HG03571 (cell line): ENCODE results near the gene RAB7A.
"Not testable (repeated sequence)": the region's sequence is repeated elsewhere in the genome, so short reads cannot be mapped to it uniquely, and the experiment has no call there.

ENCODE experiments used
- ATAC-seq: cut with Tn5 transposase; IDR thresholded peaks from one replicate; pipeline ENCODE4 v1.9.1; 2021; ENCODE audit not compliant: unreplicated experiment

Gene RAB7A

DNA sequence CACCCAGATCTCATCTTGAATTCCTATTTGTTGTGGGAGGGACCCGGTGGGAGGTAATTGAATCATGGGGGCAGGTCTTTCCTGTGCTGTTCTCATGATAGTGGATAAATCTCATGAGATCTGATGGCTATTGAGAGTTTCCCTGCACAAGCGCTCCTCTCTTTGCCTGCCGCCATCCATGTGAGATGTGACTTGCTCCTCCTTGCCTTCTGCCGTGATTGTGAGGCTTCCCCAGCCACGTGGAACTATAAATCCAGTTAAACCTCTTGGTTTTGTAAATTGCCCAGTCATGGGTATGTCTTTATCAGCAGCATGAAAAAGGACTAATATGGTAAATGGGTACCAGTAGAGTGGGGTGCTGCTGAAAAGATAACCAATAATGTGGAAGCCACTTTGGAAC lies 23.6 kb downstream of the RAB7A start:
- ATAC-seq: not testable (repeated sequence)

DNA sequence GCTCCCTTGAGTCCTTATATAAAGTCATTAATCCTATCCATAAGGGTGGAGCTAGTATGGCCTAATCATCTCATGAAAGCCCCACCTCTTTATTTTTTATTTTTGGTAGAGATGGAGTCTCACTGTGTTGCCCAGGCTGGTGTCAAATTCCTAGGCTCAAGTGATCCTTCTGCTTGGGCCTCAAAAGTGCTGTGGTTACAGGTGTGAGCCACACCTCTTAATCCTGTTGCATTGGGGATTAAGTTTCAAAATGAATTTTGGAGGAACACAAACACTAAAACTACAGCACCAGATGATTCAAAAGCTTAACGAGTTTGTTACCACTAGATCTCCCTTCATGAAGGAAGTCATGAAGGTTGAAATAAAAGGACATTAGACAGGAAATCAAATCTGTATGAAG lies 27.7 kb downstream of the RAB7A start:
- ATAC-seq: no peak

DNA sequence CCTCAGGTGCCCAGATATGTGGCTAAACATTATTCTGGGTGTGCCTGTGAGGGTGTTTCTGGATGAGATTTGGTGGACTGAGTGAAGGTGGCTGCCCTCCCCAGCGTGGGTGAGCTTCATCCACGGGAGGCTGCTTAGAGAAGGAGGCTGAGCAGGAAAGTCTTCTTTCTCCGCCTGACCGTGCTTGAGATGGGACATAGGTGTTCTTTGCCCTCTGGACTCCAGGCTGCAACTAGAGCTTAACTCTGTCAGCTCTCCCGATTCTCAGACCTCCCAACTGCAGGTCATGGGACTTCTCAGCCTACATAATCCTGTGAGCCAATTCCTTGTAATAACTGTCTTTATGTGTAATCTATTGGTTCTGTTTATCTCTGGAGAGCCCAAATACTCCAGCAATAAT lies 34.1 kb downstream of the RAB7A start:
- ATAC-seq: no peak

DNA sequence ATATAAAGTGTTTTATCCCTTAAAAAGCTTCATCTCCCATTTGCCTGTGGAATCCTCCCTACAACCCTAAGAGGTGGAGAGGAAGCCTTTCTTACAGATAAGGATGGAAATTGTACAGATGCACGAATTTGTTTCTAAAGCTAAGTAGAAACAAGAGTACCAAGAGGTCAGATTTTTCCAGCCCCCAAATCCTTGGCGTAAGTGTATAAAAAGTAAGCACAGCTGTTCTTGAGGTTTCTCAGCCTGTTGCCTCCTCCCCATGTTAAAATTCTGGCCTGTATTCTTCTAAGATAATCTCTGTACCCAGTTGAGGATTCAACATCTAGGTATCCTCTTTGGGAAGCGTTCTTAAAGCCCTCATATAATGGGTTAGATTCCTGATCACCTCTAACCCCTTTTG lies 34.9 kb downstream of the RAB7A start:
- ATAC-seq: no peak

DNA sequence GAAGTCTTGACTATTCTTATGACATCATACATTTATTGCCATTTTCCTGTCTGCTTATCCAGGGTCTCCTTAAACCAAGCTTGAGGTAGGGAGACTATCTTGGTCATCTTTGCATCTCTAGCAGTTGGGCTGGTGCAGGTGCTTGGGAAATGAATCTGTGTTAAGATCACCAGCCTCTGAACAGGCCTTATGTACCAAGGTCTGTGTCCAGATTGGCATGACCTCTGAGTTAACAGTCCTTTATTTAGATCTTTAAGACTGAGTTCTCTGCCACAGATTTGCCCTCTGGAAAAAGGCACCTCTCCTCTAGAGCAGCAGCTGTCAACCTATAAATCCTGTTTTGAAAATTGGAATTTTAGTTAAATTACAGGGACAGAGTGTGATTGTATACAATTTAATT lies 35.4 kb downstream of the RAB7A start:
- no peak for ATAC-seq

DNA sequence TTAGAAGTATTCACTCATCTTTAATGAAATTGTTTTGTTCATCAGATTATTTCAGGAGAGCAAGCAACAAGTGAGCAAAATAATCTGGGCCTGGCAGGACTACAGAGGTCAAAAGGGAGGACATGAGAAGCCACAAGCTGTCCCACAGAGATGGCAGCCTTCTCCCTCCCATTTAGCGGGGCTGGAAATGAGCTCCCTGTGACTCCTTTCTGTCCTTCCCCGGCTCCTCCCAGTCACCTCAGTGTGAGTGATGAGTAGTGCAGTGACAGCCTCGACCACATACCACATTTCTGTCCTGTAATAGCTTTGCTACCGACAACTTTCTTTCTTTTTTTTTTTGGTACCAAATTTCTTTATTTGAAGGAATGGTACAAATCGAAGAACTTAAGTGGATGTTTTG lies 38.0 kb downstream of the RAB7A start:
- no peak for ATAC-seq

DNA sequence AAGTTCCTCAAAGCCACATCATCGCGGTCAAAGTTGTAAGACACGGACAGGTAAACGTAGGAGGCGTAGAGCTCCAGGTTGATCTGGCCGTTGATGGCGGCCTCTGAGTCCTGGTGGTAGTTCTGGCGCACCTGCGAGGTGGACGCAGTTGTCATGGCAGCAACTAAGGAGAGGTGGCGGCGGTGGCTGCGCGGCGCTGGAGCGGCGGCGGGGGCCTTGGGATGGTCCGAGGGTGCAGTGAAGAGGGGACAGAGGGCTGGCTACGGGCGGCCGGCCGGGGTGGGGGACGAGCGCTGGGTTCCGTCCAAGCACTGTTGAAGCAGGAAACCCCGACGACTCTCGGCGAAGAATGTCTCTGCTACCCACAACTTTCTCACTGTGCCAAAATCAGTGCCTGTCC lies 38.9 kb downstream of the RAB7A start:
- no peak for ATAC-seq

DNA sequence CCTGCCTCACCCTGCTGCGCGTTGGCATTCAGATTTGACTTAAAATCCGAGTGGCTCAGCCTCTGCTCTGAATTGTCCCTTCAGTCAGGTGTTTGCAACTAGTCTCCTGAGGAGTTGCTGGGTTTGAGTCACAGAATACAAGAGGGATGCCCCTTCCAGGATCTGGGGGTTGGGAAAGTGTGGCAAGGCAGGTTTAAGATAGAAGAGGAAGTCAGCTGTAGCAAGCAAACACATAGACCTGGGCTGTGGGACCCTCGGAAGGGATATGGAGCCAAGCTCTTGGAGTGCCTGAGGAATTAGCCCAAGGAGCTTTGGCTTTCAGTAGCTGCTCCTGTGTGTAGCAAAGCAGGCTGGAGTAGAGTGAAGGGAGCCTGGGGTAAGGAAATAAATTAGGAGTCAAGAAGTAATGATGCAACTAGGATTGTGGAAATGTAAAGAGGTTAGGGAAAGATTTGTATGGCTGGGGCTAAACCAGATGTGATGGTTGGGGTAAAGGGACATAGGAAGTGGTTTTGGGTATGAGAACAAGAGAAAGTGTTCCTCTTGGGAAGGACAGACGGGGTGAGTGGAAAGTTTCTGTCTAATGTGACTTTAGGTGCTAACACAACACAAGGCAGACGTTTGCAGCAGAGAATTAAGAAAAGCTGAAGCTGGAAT lies 41.2 kb downstream of the RAB7A start:
- no peak for ATAC-seq

DNA sequence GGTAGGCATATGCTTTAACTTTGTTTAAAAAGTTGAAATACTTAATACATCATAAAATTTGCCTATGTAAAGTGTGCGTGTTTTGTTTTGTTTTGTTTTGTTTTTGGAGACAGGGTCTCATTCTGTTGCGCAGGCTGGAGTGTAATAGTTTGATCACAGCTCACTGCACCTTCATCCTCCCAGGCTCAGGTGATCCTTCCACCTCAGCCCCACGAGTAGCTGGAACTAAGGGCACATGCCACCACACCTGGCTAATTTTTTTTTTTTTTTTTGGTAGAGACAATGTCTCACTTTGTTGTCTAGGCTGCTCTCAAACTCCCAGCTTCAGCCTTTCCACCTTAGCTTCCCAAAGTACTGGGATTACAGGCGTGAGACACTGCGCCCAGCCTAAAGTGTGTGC lies 42.5 kb downstream of the RAB7A start:
- ATAC-seq: no peak

DNA sequence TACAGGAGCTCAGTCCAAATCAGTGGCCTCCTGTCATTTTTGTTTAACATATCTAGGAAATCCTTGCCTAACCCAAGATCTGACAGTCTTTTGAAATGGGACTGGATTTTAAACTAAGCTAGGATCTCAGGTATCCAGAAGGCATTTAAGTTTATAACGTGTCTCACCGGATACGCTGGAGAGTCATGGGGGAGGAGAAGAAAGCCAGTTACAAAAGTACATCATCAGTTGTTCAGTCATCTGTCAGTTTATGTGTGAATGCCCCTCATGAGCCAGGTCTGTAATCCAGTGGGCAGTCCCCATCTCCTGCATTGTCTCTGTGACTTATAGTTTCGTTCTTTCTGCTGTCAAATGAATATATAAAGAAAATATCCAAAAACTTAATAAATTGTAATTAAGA lies 44.4 kb downstream of the RAB7A start:
- no peak for ATAC-seq

DNA sequence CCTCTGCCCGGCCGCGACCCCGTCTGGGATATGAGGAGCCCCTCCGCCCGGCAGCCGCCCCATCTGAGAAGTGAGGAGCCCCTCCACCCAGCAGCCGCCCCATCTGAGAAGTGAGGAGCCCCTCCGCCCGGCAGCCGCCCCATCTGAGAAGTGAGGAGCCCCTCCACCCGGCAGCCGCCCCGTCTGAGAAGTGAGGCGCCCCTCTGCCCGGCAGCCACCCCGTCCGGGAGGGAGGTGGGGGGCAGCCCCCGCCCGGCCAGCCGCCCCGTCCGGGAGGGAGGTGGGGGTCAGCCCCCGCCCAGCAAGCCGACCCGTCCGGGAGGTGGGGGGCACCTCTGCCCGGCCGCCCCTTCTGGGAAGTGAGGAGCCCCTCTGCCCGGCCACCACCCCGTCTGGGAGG lies 47.2 kb downstream of the RAB7A start:
- not testable (repeated sequence) for ATAC-seq

DNA sequence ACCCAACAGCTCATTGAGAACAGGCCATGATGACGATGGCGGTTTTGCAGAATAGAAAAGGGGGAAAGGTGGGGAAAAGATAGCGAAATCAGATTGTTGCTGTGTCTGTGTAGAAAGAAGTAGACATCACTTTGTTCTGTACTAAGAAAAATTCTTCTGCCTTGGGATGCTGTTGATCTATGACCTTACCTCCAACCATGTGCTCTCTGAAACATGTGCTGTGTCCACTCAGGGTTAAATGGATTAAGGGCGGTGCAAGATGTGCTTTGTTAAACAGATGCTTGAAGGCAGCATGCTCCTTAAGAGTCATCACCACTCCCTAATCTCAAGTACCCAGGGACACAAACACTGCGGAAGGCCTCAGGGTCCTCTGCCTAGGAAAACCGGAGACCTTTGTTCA lies 47.6 kb downstream of the RAB7A start:
- ATAC-seq: not testable (repeated sequence)

DNA sequence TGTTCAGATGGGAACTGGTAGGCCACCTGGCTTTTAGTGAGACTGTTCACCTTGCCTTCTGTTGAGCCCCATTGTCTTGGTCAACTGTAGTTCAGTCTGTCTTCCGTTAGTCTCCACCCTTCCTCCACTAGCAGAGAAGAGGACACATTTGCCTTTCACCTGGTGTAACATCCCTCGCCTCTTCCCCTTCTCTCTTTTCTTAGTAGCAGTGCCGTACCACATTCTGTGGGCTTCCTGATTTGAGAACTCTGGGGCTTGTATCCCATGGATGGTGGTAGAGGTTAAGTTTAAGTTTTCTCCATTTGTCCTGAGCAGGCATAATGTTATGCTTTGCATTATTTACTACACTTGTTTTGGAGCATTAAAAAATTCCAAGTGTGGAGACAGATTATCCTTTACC lies 49.3 kb downstream of the RAB7A start:
- no peak for ATAC-seq

DNA sequence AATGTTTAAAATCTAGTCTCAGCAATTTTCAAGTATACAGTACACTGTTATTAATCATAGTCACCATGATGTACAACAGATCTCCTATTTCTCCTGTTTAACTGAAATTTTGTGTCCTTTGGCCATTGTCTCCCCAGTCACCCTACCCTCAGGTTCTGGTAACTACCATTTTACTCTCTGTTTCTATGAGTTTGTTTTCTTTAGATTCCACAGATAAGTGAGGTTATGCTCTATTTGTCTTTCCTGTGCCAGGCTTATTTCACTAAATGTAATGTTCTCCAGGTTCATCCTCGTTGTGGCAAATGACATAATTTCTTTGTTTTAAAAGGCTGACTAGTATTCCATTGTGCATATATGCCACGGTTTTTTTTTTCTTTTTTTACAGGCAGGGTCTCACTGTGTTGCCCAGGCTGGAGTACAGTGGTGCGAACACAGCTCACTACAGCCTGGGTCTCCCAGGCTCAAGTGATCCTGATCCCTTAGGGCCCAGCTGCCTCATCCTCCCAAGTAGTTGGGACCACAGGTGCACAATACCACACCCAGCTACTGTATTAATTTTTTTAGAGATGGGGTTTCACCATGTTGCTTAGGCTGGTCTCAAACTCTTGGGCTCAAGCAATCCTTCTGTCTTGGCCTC lies 50.0 kb downstream of the RAB7A start:
- no peak for ATAC-seq

DNA sequence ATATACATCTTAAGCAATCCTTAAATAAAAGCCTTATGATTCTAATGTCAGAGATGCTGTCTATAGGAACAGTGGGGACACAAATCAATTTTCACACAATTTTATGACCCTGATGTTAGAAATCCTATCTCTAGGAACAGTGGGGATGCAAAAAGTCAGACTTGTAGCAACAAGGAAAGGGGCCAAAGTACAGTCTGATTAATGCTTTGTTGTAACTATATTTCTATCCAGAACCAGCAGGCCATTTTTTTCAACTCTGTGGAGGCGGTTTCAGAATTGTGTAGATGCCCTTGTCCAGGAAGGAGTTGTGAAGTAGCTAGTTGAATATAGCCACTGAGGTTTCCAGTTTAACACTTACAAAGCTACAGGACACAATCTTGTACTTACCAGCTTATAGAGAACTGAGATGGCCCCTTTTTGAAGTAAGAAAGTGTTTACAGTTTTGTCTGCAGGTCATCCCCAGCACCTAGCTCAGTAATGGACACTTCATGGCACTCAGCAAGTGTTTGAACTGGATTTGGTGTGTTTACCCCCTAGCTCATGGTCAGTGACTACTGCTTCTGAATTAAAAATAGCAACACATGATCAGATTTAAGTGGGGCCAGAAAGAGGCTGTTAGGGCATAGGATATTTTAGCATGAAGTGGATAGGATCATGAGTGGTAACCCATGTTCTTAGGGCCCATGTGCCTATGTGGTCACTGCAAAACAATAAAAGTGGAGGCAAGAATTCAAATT lies 54.3 kb downstream of the RAB7A start:
- ATAC-seq: no peak

DNA sequence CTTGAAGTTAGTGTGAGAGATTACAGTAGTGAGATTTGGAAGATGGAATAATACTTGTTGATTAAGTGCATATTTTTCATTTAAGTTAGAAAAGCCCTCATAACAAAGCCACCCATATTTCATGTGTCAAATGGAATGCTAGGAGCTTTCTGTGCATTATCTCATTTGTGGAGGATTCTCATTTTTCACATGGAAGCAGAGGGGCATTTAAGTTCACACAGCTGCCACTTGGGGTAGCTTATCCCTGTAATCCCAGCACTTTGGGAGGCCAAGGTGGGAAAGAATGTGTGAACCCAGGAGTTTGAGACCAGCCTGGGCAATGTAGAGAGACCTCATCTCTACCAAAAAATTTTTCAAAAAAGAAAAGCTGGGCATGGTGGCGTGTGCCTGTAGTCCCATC lies 55.2 kb downstream of the RAB7A start:
- ATAC-seq: no peak

DNA sequence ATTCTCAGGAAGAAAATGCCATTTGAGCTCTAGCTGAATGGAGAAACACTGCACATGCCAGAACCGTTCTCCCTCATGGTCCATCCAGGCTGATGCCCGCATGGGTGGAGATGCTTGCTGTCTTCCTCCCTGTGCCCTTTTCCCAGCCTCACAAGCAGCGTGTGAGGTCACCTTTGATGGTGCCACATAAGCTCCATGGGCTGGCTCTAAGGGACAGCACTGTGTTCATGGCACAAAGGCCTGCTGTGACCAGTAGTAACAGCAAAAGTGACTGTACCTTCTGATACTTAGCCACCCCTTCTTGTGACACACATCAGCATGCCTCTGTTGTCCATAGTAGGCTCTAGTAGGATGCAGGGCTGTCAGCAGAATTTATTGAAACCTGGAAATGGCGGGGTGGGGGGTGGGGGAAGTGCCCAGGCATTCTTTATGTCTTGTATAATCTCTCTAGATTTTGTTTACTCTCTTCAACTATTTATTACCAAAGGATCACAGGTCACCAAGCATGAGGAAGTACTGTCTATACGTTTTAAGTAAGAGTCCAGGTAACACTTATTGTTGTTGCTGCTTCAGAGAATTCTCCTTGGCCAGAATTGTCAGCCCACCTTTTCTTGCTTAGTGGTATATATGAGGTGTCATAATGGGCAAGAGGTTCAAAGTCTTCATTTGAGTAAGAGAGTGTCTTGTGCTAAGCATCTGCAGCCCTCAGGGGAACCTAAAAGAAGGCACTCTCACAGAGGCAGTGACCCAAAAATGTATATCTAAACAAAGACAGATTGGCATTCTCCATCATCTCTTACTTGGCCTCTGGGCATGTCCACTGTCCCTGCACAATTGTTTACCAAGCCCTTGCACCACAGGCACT lies 56.5 kb downstream of the RAB7A start:
- ATAC-seq: no peak

DNA sequence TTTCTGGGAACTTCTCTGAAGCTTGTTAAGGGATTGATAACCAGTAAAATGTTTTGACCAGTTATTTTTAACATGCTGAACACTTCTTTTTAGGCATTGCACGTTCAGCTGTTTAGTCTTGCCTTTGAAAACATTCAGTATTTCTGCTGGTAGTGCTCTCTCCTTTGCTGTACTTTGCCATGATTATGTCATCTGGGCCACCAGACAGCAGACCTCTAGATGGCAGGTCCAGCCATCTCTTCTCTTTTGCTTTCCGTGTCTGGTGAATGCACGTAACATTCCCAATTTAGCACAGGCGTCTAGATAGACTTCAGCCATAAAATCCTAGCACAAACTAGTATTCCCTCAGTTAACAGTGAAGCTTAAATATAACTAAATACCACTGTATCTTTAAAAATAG lies 57.8 kb downstream of the RAB7A start:
- no peak for ATAC-seq

DNA sequence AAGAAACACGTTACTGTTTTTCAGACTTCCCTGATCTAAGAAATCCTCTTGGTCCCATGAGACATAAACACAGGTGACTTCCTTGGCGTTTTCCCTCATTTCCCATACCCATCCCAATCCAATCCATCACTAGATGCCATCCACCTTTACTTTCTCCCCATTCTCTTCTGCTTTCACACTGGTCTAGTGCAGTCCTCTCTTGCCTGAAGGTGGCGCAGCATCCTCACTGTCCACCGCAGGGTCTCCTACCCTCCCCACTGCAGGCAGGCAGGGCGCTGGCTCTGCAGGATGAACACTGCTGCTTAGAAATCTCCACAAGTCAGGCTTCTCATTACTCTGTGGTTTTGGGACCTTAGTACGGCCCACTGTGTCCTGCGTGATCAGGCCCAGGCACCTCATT lies 58.2 kb downstream of the RAB7A start:
- no peak for ATAC-seq

DNA sequence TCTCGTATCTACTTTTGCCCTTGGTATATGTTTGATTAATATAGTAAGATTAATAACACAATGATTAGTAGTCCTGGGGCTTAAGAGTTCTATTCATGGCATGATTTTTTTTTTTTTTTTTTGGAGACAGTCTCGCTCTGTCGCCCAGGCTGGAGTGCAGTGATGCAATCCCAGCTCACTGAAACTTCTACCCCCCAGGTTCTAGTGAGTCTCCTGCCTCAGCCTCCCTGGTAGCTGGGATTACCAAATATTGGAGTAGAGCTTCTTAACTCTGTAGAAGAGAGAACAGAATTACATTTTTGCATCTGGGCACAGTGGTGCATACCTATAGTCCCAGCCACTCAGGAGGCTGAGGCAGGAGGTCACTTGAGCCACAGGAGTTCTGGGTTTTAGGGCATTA lies 58.9 kb downstream of the RAB7A start:
- ATAC-seq: no peak

DNA sequence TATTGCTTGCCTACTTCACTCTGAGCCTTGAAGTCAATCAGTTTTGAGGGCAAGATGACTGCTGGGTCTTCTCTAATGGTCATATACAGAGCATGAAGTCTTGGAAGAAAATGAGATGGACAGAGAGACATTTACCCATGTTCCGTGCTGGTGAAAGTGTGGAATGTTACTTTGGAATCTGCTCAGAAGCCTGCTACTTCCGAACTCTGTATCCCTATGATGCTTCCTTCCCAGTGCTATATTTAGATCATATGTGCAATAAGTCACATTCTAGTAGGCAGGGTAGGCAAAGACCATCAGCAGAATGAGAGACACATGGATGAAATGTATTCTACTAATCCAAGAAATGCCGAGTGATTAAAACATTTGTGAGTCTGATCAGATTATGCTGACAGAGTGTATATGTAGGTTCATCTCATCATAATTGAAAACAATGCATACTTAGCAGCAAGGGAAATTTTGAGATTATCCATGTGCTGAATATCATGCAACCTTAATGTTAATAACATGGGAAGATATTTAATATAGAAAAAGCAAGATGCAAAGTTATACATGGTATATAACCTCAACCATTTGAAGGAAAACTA lies 60.5 kb downstream of the RAB7A start:
- ATAC-seq: no peak
